Measurements from ENCODE around the gene SPATA20. TPM values are rescaled to one million over a fixed set of nuclear protein-coding genes. Genes with fewer than 3 reads are reported as not detected.
A peak's percentile ranks its signal among the peaks of the same experiment; 100 is the strongest.

SPATA20 gene
- total and polyA plus RNA-seq, 2 donors from 2014 or later: 52.7 to 60.4 TPM

- Histone ChIP-seq H3K9ac (ENCODE audit: low read length in 3 of 3) (no peak overlapping the region), H3K4me1 (ENCODE audit: control insufficient read depth in 2 of 3, insufficient read depth in 2 of 3, low read depth in 1 of 3, low read length in 3 of 3) (peaks cover 0 to 9% (median 4%) of the 10 kb centered on the region in 3 donors), H3K9me3 (ENCODE audit: control insufficient read depth in 2 of 3, insufficient read depth in 1 of 3, low read length in 3 of 3) (no peaks in the 10 kb centered on the region), H3K27ac (ENCODE audit: low read depth in 2 of 2, low read length in 2 of 2) (no peak overlapping the region), H3K4me3 (ENCODE audit: low read length in 3 of 3) (no peak overlapping the region), H3K27me3 (ENCODE audit: control insufficient read depth, insufficient read depth, low read length) (no peaks in the 10 kb centered on the region), H3K36me3 (ENCODE audit: control insufficient read depth in 2 of 3, insufficient read depth in 3 of 3, low read length in 3 of 3) (peaks cover 0 to 15% (median 4%) of the 10 kb centered on the region in 3 donors)
- FAIRE-seq: no peak
- no peak for TF ChIP-seq CTCF (IDR thresholded peaks at IDR 0.05; ENCODE audit: borderline replicate concordance, extremely low read depth, insufficient read depth)
- intact Hi-C loops (cut with DNase I): loop anchor here (10.0 kb wide), 1 partner anchor 123 kb away; no protein-coding TSS in a partner anchor
- peak in 1 of 5 donors; percentile 74 for DNase-seq
Observed at GRCh38 chr17:50551433-50551815, 4.5 kb downstream of the SPATA20 start.

GRCh38 chr17:50551884-50552283, 4.9 kb downstream of the SPATA20 start:
- no peak overlapping the region for H3K27ac ChIP-seq (ENCODE audit: low read depth in 2 of 2, low read length in 2 of 2)
- intact Hi-C loops (cut with DNase I): loop anchor here (10.0 kb wide), 1 partner anchor 123 kb away; no protein-coding TSS in a partner anchor
- H3K9me3 ChIP-seq (ENCODE audit: control insufficient read depth in 2 of 3, insufficient read depth in 1 of 3, low read length in 3 of 3): no peaks in the 10 kb centered on the region
- no peak for DNase-seq
- H3K4me3 ChIP-seq (ENCODE audit: low read length in 3 of 3): no peak overlapping the region
- peaks cover 0 to 15% (median 4%) of the 10 kb centered on the region in 3 donors for H3K36me3 ChIP-seq (ENCODE audit: control insufficient read depth in 2 of 3, insufficient read depth in 3 of 3, low read length in 3 of 3)
- FAIRE-seq: no peak
- H3K4me1 ChIP-seq (ENCODE audit: control insufficient read depth in 2 of 3, insufficient read depth in 2 of 3, low read depth in 1 of 3, low read length in 3 of 3): peaks cover 0 to 5% (median 4%) of the 10 kb centered on the region in 3 donors
- H3K27me3 ChIP-seq (ENCODE audit: control insufficient read depth, insufficient read depth, low read length): no peaks in the 10 kb centered on the region
- TF ChIP-seq CTCF (IDR thresholded peaks at IDR 0.05; ENCODE audit: borderline replicate concordance, extremely low read depth, insufficient read depth): no peak
- no peak overlapping the region for H3K9ac ChIP-seq (ENCODE audit: low read length in 3 of 3)

- Histone ChIP-seq H3K4me1 (ENCODE audit: control insufficient read depth in 2 of 3, insufficient read depth in 2 of 3, low read depth in 1 of 3, low read length in 3 of 3) (peaks cover 0 to under 1% (median 0%) of the 10 kb centered on the region in 3 donors), H3K36me3 (ENCODE audit: control insufficient read depth in 2 of 3, insufficient read depth in 3 of 3, low read length in 3 of 3) (peaks cover 0 to 15% (median 4%) of the 10 kb centered on the region in 3 donors), H3K9ac (ENCODE audit: low read length in 3 of 3) (no peak overlapping the region), H3K9me3 (ENCODE audit: control insufficient read depth in 2 of 3, insufficient read depth in 1 of 3, low read length in 3 of 3) (no peaks in the 10 kb centered on the region), H3K27me3 (ENCODE audit: control insufficient read depth, insufficient read depth, low read length) (no peaks in the 10 kb centered on the region), H3K27ac (ENCODE audit: low read depth in 2 of 2, low read length in 2 of 2) (no peak overlapping the region), H3K4me3 (ENCODE audit: low read length in 3 of 3) (no peak overlapping the region)
- TF ChIP-seq CTCF (IDR thresholded peaks at IDR 0.05; ENCODE audit: borderline replicate concordance, extremely low read depth, insufficient read depth): no peak
- DNase-seq: no peak
- intact Hi-C loops (cut with DNase I): loop anchor here (10.0 kb wide), 1 partner anchor 121 kb away; no protein-coding TSS in a partner anchor
- FAIRE-seq: no peak
Observed at GRCh38 chr17:50554201-50554600, 7.2 kb downstream of the SPATA20 start.

GRCh38 chr17:50556803-50557202, 9.8 kb downstream of the SPATA20 start:
- Histone ChIP-seq H3K4me1 (ENCODE audit: control insufficient read depth in 2 of 3, insufficient read depth in 2 of 3, low read depth in 1 of 3, low read length in 3 of 3) (peaks cover 0 to 8% (median 7%) of the 10 kb centered on the region in 3 donors), H3K27ac (ENCODE audit: low read depth in 2 of 2, low read length in 2 of 2) (no peak overlapping the region)
- TF ChIP-seq CTCF (IDR thresholded peaks at IDR 0.05; ENCODE audit: borderline replicate concordance, extremely low read depth, insufficient read depth): no peak

More at GRCh38 chr17:50556803-50557202, 9.8 kb downstream of the SPATA20 start:
- H3K4me3 ChIP-seq (ENCODE audit: low read length in 3 of 3): no peak overlapping the region
- H3K9me3 ChIP-seq (ENCODE audit: control insufficient read depth in 2 of 3, insufficient read depth in 1 of 3, low read length in 3 of 3): no peaks in the 10 kb centered on the region
- DNase-seq (no peak), FAIRE-seq (no peak)
- no peak overlapping the region for H3K9ac ChIP-seq (ENCODE audit: low read length in 3 of 3)
- peaks cover 3% of the 10 kb centered on the region for H3K27me3 ChIP-seq (ENCODE audit: control insufficient read depth, insufficient read depth, low read length)
- peaks cover 0 to 15% (median 4%) of the 10 kb centered on the region in 3 donors for H3K36me3 ChIP-seq (ENCODE audit: control insufficient read depth in 2 of 3, insufficient read depth in 3 of 3, low read length in 3 of 3)
- intact Hi-C loops (cut with DNase I): loop anchor here (10.0 kb wide), 1 partner anchor 118 kb away; no protein-coding TSS in a partner anchor
